HG03108 (cell line): Measurements from ENCODE around the gene ATXN2.
"Not testable (repeated sequence)": the region's sequence is repeated elsewhere in the genome, so short reads cannot be mapped to it uniquely, and the experiment has no call there.

ENCODE experiments used
- ATAC-seq: cut with Tn5 transposase; IDR thresholded peaks from one replicate; pipeline ENCODE4 v1.9.1; 2021; ENCODE audit warnings: moderate library complexity; ENCODE audit not compliant: unreplicated experiment

Gene ATXN2

DNA sequence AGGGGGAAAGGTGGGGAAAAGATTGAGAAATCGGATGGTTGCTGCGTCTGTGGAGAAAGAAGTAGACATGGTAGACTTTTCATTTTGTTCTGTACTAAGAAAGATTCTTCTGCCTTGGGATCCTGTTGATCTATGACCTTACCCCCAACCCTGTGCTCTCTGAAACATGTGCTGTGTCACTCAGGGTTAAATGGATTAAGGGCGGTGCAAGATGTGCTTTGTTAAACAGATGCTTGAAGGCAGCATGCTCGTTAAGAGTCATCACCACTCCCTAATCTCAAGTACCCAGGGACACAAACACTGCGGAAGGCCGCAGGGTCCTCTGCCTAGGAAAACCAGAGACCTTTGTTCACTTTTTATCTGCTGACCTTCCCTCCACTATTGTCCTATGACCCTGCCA, 91.4 kb downstream of the ATXN2 start:
- not testable (repeated sequence) for ATAC-seq

DNA sequence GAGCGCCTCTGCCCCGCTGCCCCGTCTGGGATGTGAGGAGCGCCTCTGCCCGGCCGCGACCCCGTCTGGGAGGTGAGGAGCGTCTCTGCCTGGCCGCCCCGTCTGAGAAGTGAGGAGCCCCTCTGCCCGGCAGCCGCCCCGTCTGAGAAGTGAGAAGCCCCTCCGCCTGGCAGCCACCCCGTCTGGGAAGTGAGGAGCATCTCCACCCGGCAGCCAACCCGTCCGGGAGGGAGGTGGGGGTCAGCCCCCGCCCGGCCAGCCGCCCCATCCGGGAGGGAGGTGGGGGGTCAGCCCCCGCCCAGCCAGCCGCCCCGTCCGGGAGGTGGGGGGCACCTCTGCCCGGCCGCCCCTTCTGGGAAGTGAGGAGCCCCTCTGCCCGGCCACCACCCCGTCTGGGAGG, 91.9 kb downstream of the ATXN2 start:
- ATAC-seq = not testable (repeated sequence)

DNA sequence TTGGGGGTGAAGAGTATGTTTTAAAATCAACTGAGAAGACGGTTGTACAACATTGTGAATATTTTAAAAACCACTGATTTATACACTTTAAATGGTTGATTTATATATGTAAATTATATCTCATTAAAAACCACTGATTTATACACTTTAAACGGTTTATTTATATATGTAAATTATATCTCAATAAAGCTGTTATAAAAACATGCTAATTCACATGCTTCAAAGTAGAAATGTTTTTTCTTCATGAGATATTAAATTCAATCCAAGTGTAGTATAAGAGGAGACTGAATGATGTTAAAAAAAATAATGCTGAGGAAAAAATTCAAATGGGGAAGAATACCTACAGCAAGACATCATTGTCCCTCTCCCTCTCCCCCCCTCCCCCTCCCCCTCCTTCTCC, 92.9 kb downstream of the ATXN2 start:
- ATAC-seq = no peak

DNA sequence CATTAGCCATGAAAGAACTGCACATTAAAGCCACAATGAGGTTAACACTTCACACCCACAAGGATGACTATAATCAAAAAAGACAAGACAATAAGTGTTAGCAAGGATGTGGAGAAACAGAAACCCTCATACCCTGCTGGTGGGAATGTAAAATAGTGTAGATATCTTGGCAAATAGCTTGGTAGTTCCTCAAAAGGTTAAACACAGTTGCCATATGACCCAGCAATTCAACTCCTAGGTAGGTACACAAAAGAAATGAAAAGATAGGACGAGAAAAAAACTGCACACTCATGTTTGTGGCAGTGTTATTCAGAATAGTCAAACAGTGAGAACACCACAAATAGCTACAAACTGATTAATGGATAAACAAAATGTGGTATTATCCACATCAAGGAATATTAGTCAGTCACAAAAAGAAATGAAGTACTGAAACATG, 93.5 kb downstream of the ATXN2 start:
- ATAC-seq = no peak

DNA sequence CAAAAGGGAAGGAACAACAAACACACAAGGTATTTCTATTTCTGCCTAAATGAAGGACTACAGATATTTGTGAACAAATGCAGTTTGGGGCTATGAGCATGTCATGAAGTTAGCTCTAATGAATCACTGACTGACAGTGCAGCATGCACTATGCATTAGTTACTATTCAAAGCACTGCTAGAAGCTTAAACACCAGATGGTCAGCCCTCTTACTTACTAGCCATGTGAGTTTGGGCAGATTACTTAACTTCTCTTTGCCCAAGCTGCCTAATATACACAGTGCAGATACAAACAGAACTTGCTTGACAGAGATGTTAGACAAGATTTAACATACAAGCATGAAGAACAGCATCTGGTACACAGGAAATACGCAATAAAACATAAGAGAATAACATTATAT, 96.0 kb downstream of the ATXN2 start:
- no peak for ATAC-seq

DNA sequence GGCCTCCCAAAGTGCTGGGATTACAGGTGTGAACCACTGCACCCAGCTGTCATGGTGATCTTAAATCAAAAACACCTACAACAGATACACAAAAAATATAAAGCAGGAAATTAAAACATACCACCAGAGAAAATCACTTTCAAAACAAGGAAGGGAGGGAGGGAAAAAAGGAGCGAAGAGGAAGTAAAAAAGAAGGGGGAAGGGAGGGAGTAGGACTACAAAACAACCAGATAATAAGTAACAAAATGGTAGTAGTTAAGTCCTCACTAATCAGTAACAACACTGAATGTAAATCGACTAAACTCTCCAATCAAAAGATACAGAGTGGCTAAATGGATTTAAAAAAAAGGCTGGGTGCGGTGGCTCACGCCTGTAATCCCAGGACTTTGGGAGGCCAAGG, 104.4 kb downstream of the ATXN2 start:
- no peak for ATAC-seq

DNA sequence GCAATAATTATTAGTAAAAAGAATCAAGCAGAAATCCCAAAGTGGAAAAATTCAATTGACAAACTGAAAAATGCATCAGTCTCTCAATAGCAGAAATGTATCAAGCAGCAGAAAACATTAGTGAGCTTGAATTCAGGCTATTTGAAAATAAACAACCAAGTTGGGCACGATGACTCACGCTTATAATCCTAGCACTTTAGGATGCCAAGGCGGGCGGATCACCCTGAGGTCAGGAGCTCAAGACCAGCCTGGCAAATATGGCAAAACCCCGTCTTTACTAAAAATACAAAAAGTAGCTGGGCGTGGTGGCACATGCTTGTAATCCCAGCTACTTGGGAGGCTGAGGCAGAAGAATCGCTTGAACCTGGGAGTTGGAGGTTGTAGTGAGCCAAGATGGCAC, 106.1 kb downstream of the ATXN2 start:
- not testable (repeated sequence) for ATAC-seq

DNA sequence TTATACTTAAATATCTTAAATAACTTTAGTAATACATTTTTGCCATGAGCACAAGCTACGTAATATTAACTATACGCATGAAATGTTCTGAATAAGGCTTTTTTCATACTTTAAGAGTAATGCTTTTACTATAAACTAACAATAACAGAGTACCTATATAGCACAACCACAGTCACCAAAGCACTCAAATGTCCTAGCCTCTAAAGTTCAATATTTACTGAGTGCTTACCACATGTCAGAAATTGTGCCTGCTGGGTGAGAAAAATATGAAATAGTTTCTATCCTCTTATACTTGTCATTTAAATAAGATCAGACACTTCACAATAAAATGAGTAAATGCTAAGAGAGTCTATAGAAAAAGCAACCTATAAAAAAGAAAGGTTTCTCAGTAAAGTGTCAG, 110.3 kb downstream of the ATXN2 start:
- ATAC-seq = no peak

DNA sequence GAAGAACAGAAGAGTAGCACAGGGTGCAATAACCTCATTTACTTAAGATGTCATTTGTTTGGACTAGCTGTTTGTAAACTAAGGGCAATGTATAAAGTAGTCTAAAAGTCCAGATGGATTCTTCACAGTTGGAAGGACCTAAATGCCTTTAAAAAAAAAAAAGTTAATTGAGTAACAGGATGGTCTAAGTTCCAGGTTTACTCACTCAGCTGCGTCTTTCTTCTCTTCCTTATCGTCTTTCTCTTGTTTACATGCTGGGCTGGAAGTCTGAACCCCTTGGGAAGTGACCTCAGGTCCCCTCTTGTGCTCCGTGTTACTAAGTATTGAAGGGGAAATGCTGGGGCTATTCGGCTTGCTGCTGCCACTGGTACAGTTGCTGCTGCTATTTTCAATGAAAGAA, 110.8 kb downstream of the ATXN2 start:
- no peak for ATAC-seq

DNA sequence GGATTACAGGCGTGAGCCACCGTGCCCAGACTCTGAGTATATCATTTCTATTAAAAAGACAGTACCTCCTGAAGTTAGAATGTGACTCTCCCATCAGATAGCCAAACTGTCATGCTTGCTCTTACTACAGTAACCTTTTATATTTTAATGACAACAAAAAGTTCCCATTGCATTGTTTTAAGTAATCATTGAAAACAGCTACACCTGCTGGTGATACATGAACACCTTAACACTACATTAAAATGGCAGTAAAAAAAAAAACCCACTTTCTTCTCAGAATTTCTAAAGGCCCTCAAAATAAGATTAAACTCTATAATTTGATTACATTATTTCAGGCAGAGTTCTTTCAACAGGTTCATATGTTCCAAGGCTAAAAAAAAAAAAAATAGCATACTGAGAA, 116.7 kb downstream of the ATXN2 start:
- ATAC-seq = no peak

DNA sequence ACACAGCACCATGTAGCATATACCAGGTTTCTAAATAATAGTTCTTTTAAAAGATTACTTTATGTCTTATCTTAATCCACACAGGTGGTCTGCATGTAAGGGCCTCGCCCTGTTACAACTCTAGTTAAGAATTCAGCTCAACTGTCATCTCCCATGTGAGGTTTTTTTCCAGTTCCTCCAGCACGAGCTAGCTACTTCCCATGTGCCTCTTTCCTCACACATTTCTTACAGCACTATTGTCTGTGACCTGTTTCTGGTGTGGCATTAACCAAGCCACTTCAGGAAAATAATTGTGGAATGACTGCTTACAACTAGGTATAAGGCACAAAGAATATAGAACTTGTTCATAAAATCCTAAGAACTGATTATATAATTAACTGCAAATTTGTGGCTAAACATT, 127.9 kb downstream of the ATXN2 start:
- ATAC-seq = no peak

DNA sequence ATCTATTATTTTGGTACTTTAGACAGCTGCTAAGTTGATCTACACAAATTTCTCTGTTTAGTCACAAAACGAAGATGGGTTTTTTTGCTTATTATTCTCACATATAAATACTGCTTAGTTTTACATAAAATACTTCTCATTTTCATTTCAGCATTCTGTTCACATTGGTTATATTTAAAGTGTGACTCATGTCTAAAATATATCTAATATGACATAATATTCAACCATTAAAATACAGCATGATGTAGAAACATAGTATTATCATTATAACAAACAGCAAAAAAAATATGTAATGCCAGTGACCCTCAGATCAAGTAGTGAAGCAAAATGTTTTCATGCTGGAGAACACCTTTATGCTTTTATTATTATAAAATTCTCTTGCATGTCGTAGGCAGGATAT, 129.7 kb downstream of the ATXN2 start:
- no peak for ATAC-seq

DNA sequence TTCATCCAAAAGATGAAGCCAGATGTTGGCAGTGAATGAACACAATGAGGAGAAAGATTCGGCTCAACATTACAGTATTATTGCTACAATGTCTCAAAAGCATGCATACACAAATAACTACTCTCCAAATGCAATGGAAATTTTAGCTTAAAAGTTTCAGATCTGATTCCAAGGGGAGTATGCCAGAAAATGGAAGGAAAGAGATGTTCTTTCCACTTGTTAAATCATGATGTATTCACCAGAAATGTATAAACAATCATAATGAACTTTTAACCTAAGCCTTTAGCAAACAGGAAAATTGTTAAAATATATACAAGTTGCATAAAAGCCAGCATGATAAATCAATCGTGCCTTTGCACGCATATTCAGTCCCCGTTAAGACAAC, 131.3 kb downstream of the ATXN2 start:
- no peak for ATAC-seq

DNA sequence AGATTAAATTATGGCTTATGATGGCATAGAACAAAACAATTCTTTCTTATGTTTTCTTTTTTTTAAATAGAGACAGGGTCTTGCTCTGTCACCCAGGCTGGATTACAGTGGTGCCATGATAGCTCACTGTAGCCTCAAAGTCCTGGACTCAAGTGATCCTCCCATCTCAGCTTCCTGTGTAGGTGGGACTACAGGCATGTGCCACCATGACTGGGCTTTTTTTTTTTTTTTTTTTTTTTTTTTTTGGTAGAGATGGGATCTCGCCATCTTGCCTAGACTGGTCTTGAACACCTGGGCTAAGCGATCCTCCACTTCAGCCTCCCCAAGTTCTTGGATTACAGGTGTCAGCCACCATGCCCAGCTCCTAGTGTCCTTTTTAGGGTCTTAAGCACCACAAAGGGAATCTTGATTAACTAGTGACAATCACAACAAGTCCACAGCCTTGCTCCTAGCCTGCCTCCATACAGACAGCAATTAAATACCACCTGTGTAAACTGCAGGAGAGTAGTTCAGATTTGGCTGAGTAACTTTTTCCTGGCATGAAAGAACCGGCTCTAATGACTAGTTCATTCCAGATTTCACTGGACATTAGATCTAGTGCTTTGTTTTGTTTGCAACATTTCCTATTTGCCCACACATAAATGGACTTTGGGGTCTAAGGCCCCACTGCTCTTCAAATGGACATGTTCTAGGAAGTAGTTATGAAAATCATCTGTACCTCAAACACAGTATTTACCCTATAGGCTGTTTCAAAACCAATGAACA, 131.8 kb downstream of the ATXN2 start:
- ATAC-seq = no peak

DNA sequence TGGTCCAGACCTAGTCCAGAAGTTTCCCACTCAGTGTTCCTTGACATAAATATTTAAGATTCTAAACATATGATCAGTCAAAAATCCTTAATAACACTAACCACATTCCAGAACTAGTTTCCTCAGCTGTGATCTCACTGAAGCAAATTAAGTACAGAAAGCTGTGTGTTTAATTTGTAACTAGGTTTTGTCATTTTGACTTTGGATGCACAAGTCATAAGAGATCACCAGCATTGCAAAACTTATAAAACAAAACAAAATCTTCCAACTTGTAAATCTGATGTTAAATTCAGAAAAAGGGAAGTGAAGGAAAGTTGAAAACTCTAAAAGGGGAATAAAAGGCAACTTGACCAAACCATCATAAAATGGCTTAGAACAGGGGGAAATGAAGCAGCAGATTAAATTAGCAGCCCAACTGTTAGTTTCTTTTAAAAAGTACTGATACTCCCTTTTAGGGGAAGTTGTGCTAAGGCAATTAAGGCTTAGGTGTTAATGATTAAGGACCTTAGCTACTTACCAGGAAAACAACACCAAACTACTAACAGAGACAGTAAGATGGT, 136.8 kb downstream of the ATXN2 start:
- ATAC-seq = peak; percentile 63

DNA sequence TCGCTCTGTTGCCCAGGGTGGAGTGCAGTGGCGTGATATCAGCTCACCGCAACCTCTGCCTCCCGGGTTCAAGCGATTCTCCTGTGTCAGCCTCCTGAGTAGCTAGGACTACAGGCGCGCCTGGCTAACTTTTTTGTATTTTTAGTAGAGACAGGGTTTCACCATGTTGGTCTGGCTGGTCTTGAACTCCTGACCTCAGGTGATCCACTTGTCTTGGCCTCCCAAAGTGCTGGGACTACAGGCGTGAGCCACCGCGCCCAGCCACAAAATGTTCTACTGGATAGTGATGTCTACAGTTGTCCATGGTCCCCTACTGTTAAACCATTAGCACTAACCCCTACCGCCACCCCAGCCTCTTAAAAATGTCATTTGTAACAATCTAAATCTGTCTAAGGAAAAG, 139.0 kb downstream of the ATXN2 start:
- not testable (repeated sequence) for ATAC-seq

DNA sequence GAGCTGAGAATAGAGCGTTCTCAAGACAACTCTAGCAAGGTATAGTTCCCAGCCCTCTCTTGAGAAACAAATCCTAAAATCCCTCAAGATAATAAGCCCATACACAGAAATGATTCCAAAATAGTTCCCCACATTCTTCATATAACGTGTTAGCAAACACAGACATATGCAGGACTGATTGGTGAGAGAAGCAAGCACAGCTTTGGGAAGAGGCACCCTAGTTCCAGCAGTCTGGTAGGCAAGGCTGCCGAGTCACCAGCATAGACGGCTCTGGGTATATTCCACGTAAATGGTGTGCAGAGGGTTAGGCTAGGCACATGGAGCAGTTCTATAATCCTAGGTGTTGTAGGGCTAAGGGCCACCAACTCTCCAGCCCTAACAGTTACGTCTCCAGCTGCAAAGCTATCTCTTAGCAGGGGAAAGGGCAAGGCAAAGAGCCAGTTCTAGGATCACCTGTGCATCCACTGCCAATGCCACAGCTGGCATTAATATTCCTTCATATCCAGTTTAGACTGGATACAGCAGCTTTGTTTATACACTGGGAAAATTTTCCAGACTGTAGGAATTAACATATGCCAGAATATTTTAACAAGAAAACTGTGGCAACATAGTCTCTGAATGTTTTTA, 140.5 kb downstream of the ATXN2 start:
- ATAC-seq = no peak

DNA sequence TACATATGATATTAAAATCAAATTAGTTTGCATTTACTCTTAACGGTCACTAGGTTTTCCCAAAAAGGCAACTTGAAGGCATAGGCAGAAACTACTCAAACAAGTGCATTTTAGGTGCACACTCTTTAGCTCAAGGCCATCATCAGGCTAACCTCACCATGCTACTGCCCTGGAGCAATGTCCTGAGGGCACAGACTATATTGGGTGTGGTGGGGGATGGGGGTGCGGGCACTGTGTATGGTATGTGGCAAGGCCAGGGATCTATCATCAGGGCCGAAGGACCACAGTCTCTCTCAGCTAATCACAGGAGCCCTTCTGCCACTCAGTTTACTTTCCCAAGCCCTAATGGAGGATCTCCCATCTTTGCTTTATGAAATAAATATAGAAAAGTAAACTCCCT, 141.5 kb downstream of the ATXN2 start:
- ATAC-seq = no peak

DNA sequence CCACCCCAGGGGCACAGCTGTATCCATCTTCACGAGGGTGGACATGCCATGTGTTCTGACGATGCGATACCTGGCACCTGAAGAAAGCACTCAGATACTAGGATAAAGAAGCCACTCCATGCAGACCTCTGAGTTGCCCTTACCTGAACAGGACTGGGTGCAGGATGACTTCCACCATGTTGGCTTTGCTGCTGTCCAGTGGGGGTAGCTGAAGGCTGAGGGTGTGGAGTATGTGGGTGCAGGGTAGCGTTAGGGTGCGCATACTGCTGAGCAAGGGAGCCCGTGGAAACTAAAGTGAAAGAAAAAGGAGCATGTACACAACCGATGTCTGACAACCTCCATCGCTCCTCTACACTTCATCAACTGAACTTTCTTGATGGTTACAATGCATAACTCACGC, 142.0 kb downstream of the ATXN2 start:
- ATAC-seq = no peak

DNA sequence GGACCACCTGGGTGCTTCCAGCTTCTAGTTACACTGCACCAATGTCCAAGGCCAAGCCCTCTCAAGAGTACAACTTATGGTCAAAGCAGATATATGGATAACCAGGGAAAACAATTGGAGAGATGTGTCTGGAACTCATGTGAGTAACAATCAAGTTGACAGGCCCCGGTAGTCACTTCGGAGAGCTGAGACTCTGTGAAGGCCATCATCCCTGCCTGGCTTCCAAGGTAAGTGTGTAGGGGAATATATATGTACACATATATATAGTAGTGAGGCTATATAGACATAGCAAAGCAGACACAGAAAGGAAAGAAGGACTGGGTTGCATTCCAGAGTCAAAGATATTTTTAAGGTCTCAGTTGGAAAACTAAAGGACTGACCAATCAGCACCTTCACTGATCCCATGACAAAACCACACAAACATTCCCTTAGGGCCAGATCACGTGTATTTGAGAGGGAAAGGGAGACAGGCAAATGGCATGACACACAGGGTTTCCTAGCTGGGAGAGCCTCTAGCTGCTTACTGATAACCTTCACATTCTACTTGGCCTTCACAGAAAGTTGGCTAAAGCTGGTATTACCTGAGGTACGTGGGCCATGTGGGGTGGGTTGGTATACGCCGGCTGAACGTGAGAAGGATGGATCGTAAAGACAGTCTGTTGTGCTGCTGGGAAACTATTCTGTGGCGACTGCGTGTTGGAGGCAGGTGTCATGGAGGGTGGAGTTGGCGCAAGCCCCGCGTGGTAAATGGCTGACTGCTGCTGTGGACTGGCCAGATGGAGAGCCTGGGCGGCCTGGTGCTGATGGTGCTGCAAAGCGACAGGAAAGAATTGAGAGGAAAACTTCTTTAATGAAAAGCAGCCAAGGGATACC, 143.4 kb downstream of the ATXN2 start:
- no peak for ATAC-seq

DNA sequence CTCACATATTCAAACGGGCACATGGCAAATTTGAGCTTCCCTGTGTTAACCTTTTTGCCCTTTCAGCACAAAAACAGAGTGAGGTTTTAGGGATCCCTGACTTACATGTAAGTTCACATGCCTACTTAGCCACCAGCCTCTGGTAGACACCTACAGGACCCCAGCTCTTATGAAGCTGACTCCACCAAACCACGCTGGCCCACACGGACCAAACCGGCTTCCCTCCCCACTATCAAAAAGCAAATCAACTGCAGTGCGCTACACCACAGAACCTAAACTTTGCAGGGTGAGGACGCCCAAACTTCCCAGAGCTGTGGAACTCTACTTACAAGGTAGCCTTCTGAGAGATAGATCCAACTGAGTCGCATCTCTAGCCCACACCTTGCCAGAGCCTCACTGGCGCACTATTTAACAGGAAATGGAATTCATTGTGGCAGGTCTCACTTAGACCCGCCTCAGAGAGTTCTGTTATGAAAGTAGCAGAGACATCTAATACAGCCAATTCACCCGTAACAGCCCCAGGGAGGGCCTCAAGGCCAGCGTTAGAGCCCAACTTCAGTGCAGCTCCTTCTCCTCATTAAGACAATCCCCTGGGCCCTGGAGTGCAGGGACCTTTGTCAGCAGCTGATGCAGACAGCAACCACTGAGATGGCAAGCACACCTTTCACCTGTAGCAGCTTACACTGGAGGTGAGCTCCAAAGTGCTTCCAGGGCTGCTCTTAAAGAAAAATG, 144.2 kb downstream of the ATXN2 start:
- ATAC-seq = no peak
